GM18526 (cell line): ENCODE data around the gene RNU5B-1.

Source experiments
- POLR2A ChIP-seq: IDR thresholded peaks from 3 replicates; pipeline ENCODE4 v1.6.1; 2011; ENCODE audit not compliant: insufficient read length; ENCODE audit errors: extremely low read depth

Gene RNU5B-1

GRCh38 chr15:65304381-65305149 lies at the start of gene RNU5B-1:
Gene RNU5B-1, plus strand, starts transcription at chr15:65304677.
- peak; percentile 99 for TF ChIP-seq POLR2A

GRCh38 chr15:65254758-65255157 lies 49.7 kb upstream of the RNU5B-1 start:
- no peak for TF ChIP-seq POLR2A

GRCh38 chr15:65255486-65256140 lies 48.9 kb upstream of the RNU5B-1 start:
- TF ChIP-seq POLR2A: no peak

GRCh38 chr15:65258375-65259262 lies 45.9 kb upstream of the RNU5B-1 start:
- TF ChIP-seq POLR2A: no peak

GRCh38 chr15:65259367-65259797 lies 45.1 kb upstream of the RNU5B-1 start:
- TF ChIP-seq POLR2A: no peak

GRCh38 chr15:65260968-65261367 lies 43.5 kb upstream of the RNU5B-1 start:
- no peak for TF ChIP-seq POLR2A

GRCh38 chr15:65263313-65263712 lies 41.2 kb upstream of the RNU5B-1 start:
- TF ChIP-seq POLR2A: no peak

- no peak for TF ChIP-seq POLR2A
These were observed 39.5 kb upstream of the RNU5B-1 start for GRCh38 chr15:65264863-65265430.

- TF ChIP-seq POLR2A: no peak
These were observed 38.0 kb upstream of the RNU5B-1 start for GRCh38 chr15:65266469-65266868.

- TF ChIP-seq POLR2A: no peak
These were observed 36.1 kb upstream of the RNU5B-1 start for GRCh38 chr15:65268411-65268810.

- TF ChIP-seq POLR2A: no peak
These were observed 29.3 kb upstream of the RNU5B-1 start for GRCh38 chr15:65275104-65275727.

GRCh38 chr15:65275728-65276126 lies 28.8 kb upstream of the RNU5B-1 start:
- no peak for TF ChIP-seq POLR2A

GRCh38 chr15:65277015-65277414 lies 27.5 kb upstream of the RNU5B-1 start:
- TF ChIP-seq POLR2A: no peak

- TF ChIP-seq POLR2A: no peak
These were observed 26.0 kb upstream of the RNU5B-1 start for GRCh38 chr15:65278480-65278879.
